Kidney epithelial cell (primary cell): ENCODE measurements around the gene HSDL1. TPM values are rescaled to one million over a fixed set of nuclear protein-coding genes. Genes with fewer than 3 reads are reported as not detected.

Experiments used
- DNase-seq: peaks from one replicate; pipeline ENCODE4 v3.0.0-alpha.2; 2010; ENCODE audit warnings: low read depth
- H3K27me3 ChIP-seq: 2 replicates; pipeline ENCODE4 v1.6.0; 2011; ENCODE audit warnings: low read length; ENCODE audit not compliant: control insufficient read depth, insufficient read depth
- H3K36me3 ChIP-seq: 2 replicates; pipeline ENCODE4 v1.5.1; 2011; ENCODE audit warnings: low read length; ENCODE audit not compliant: control insufficient read depth, insufficient read depth
- H3K4me3 ChIP-seq: 2 replicates; pipeline ENCODE4 v1.5.1; 2011; ENCODE audit warnings: low read depth, mild to moderate bottlenecking, control low read depth, low read length
- CTCF ChIP-seq: IDR thresholded peaks from 2 replicates; pipeline ENCODE4 v1.5.1; 2011; ENCODE audit warnings: mild to moderate bottlenecking, moderate library complexity, low read length, control low read depth, inconsistent platforms; ENCODE audit not compliant: insufficient read depth, poor library complexity, severe bottlenecking
- total RNA-seq: library from RNA; depleted of rRNA; stranded (reverse); fragments of >200 nt; gene quantifications from 2 replicates; pipeline ENCODE4 v1.2.3, GENCODE V29; 2015

Gene HSDL1
- total RNA-seq, 1 donor from 2014 or later: 37.9 TPM

GRCh38 chr16:84087466-84088151 is 57.4 kb downstream of the HSDL1 start:
- no peak for TF ChIP-seq CTCF
- no peak for DNase-seq
- Histone ChIP-seq H3K36me3 (peaks cover 2% of the 10 kb centered on the region), H3K27me3 (no peaks in the 10 kb centered on the region), H3K4me3 (no peak overlapping the region)

- no peak for DNase-seq
- Histone ChIP-seq H3K4me3 (no peak overlapping the region), H3K27me3 (no peaks in the 10 kb centered on the region), H3K36me3 (peaks cover 2% of the 10 kb centered on the region)
- no peak for TF ChIP-seq CTCF
Observed at GRCh38 chr16:84087001-84087400, 58.0 kb downstream of the HSDL1 start.

- DNase-seq: no peak
- TF ChIP-seq CTCF: no peak
- Histone ChIP-seq H3K27me3 (no peaks in the 10 kb centered on the region), H3K4me3 (no peak overlapping the region), H3K36me3 (peaks cover 2% of the 10 kb centered on the region)
Observed at GRCh38 chr16:84086341-84086740, 58.6 kb downstream of the HSDL1 start.

GRCh38 chr16:84085773-84086172 is 59.2 kb downstream of the HSDL1 start:
- no peak for TF ChIP-seq CTCF
- H3K36me3 ChIP-seq: peaks cover 2% of the 10 kb centered on the region

GRCh38 chr16:84085271-84085667 is 59.7 kb downstream of the HSDL1 start:
- no peak for DNase-seq

More at GRCh38 chr16:84085773-84086172, 59.2 kb downstream of the HSDL1 start:
- no peaks in the 10 kb centered on the region for H3K27me3 ChIP-seq
- DNase-seq: no peak
- H3K4me3 ChIP-seq: no peak overlapping the region

More at GRCh38 chr16:84085271-84085667, 59.7 kb downstream of the HSDL1 start:
- Histone ChIP-seq H3K27me3 (no peaks in the 10 kb centered on the region), H3K36me3 (peaks cover 1% of the 10 kb centered on the region), H3K4me3 (no peak overlapping the region)
- no peak for TF ChIP-seq CTCF
